ENCODE results near the gene NIPA2.

DNA sequence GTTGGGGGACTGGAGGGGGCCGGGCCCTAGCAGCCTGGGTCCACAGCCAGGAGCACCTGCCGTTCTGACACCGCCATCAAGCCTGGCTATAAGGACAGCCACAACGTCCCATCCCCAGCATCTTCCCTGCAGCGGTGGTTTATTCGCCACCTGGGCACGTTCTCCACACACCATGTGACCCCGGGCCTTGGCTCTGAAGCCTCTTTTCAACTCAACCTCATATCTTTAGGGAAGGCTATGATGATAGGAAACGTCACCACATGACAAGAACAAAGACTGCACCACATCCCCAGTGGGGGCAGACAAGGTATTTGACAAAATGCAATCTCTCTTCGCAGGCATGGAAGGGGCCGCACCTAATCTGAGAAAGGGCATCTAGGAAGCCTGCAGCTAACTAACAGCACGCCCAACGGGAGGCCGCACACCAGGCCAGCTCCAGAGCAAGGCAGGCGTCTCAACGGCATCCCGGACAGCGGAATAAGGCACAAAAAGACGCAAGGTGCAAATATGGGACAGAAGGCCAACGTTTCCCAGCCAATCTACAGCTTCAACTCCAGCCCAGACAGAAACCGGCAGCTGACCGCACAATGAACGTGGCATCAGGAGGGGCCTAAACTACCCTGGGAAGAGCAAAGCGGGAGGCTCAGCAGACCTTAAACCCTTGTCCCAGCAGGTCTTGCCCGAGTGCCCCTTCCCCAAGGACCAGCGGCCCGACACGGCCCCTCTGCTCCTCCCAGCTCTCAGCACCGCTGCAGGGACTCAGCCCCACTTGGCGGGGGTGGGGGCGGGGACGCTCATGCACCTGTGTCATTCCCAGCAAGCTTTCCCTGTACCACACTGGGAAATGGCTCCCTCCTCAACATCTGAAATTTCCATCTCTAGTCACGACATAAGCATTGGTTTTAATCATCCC, 41.9 kb downstream of the NIPA2 start:
- TF ChIP-seq, protein P1, sequence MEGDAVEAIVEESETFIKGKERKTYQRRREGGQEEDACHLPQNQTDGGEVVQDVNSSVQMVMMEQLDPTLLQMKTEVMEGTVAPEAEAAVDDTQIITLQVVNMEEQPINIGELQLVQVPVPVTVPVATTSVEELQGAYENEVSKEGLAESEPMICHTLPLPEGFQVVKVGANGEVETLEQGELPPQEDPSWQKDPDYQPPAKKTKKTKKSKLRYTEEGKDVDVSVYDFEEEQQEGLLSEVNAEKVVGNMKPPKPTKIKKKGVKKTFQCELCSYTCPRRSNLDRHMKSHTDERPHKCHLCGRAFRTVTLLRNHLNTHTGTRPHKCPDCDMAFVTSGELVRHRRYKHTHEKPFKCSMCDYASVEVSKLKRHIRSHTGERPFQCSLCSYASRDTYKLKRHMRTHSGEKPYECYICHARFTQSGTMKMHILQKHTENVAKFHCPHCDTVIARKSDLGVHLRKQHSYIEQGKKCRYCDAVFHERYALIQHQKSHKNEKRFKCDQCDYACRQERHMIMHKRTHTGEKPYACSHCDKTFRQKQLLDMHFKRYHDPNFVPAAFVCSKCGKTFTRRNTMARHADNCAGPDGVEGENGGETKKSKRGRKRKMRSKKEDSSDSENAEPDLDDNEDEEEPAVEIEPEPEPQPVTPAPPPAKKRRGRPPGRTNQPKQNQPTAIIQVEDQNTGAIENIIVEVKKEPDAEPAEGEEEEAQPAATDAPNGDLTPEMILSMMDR (IDR thresholded peaks at IDR 0.05; ENCODE audit: borderline replicate concordance, extremely low read depth, low read length, poor library complexity, severe bottlenecking): no peak
- TF ChIP-seq EZH2 (IDR thresholded peaks at IDR 0.05; ENCODE audit: borderline replicate concordance, low read depth, low read length, severe bottlenecking): no peak
